H1 (cell line): ENCODE data around the gene POMT2. TPM values are rescaled to one million over a fixed set of nuclear protein-coding genes. Genes with fewer than 3 reads are reported as not detected.

Experiments
- CTCF ChIA-PET: fragments of 300-600 bp; sonication (Branson Sonifier 250); formaldehyde crosslinking; loops from one replicate; lab custom pipeline; 2021; ENCODE audit not compliant: partially characterized antibody; lab: Charles Lee
- POLR2A ChIA-PET: fragments of 300-600 bp; sonication (Branson Sonifier 250); formaldehyde crosslinking; loops from one replicate; lab custom pipeline; 2021; ENCODE audit warnings: inconsistent platforms; ENCODE audit not compliant: partially characterized antibody; lab: Charles Lee
- DNase-seq, 2 experiments: peaks; one replicate each; pipeline versions ENCODE4 v3.0.0 to v3.0.0-alpha.2; 2010 to 2022; ENCODE audit warnings: low spot score in 2 of 2, low read depth in 1 of 2, mixed read lengths in 1 of 2
- FAIRE-seq: peaks from 2 replicates; lab custom pipeline; 2011; peaks lifted over from hg19 to GRCh38; lab: Jason Lieb, UNC
- H2AFZ ChIP-seq: 2 replicates; pipeline ENCODE4 v1.8.1; 2012; ENCODE audit warnings: low read length, inconsistent platforms
- H2AK5ac ChIP-seq: 2 replicates; pipeline ENCODE4 v1.6.1; 2013; ENCODE audit warnings: low read depth, low read length
- H2BK120ac ChIP-seq: replicated peaks from 2 replicates; pipeline ENCODE3; 2013; ENCODE audit warnings: low read depth, low read length, inconsistent platforms
- H2BK12ac ChIP-seq: 2 replicates; pipeline ENCODE4 v1.6.1; 2013; ENCODE audit warnings: low read depth, low read length
- H2BK15ac ChIP-seq: 2 replicates; pipeline ENCODE4 v1.6.1; 2013; ENCODE audit warnings: low read length
- H2BK20ac ChIP-seq: 2 replicates; pipeline ENCODE4 v1.6.1; 2013; ENCODE audit warnings: low read length
- H2BK5ac ChIP-seq: 2 replicates; pipeline ENCODE4 v1.6.1; 2013; ENCODE audit warnings: low read depth, low read length
- H3K14ac ChIP-seq: 2 replicates; pipeline ENCODE4 v1.6.1; 2013; ENCODE audit warnings: inconsistent platforms; ENCODE audit not compliant: insufficient read length
- H3K18ac ChIP-seq: 2 replicates; pipeline ENCODE4 v1.6.1; 2013; ENCODE audit warnings: low read length; ENCODE audit errors: extremely low read depth
- H3K23ac ChIP-seq: 2 replicates; pipeline ENCODE4 v1.6.1; 2013; ENCODE audit warnings: inconsistent platforms; ENCODE audit not compliant: insufficient read length
- H3K23me2 ChIP-seq: 2 replicates; pipeline ENCODE4 v1.6.1; 2013; ENCODE audit warnings: low read depth, low read length
- H3K27ac ChIP-seq: 2 replicates; pipeline ENCODE4 v1.6.1; 2011; ENCODE audit warnings: low read depth, low read length, inconsistent platforms
- H3K27me3 ChIP-seq, 4 experiments: replicated peaks in 1 of 4; 1 replicate in 1 of 4; 2 replicates in 3 of 4; pipeline versions ENCODE4 v1.6.1 to v1.8.1; 2011 to 2013; ENCODE audit warnings: low read length in 3 of 4, mild to moderate bottlenecking in 3 of 4, inconsistent platforms in 2 of 4, mixed read lengths in 2 of 4, moderate library complexity in 1 of 4; ENCODE audit not compliant: control insufficient read depth in 3 of 4, insufficient read depth in 3 of 4; ENCODE audit errors: extremely low read depth in 1 of 4
- H3K36me3 ChIP-seq, 4 experiments: 2 replicates each; pipeline versions ENCODE4 v1.6.1 to v1.8.1; 2011 to 2013; ENCODE audit warnings: mild to moderate bottlenecking in 4 of 4, low read length in 3 of 4, moderate library complexity in 2 of 4, control low read depth in 1 of 4, inconsistent platforms in 1 of 4; ENCODE audit not compliant: insufficient read depth in 4 of 4, control insufficient read depth in 2 of 4
- H3K4ac ChIP-seq: replicated peaks from 2 replicates; pipeline ENCODE3; 2013; ENCODE audit warnings: low read length, low read depth, mixed read lengths, inconsistent platforms; ENCODE audit not compliant: insufficient read length
- H3K4me1 ChIP-seq, 4 experiments: replicated peaks in 1 of 4; 1 replicate in 1 of 4; 2 replicates in 3 of 4; pipeline versions ENCODE4 v1.6.1 to v1.8.1; 2011 to 2013; ENCODE audit warnings: low read length in 3 of 4, inconsistent platforms in 2 of 4, mixed read lengths in 1 of 4; ENCODE audit not compliant: insufficient read depth in 4 of 4, control insufficient read depth in 3 of 4
- H3K4me2 ChIP-seq, 2 experiments: 2 replicates each; pipeline versions ENCODE4 v1.6.1 to v1.8.1; 2011 to 2013; ENCODE audit warnings: low read depth in 2 of 2, low read length in 2 of 2, control low read depth in 1 of 2, inconsistent platforms in 1 of 2, mild to moderate bottlenecking in 1 of 2; ENCODE audit not compliant: insufficient read depth in 1 of 2
- H3K4me3 ChIP-seq, 4 experiments: fragments of 200-600, 300-600 bp in 1 of 4; sonication (generic), shearing (Covaris generic), sonication (Bioruptor Twin) in 1 of 4; 2 replicates each; pipeline versions ENCODE4 v1.5.1 to v1.8.1; 2011 to 2016; ENCODE audit warnings: low read length in 4 of 4, low read depth in 3 of 4, control low read depth in 2 of 4, inconsistent platforms in 2 of 4, mild to moderate bottlenecking in 2 of 4, mixed read lengths in 1 of 4, moderate library complexity in 1 of 4; ENCODE audit not compliant: insufficient read depth in 2 of 4; ENCODE audit errors: extremely low read depth in 1 of 4
- H3K56ac ChIP-seq: replicated peaks from 2 replicates; pipeline ENCODE3; 2013; ENCODE audit warnings: low read depth, mild to moderate bottlenecking, mixed read lengths, low read length, inconsistent platforms; ENCODE audit not compliant: insufficient read length
- H3K79me1 ChIP-seq: 2 replicates; pipeline ENCODE4 v1.6.1; 2013; ENCODE audit warnings: low read depth, low read length, control low read depth
- H3K79me2 ChIP-seq, 2 experiments: 2 replicates each; pipeline versions ENCODE4 v1.6.1 to v1.8.1; 2012 to 2013; ENCODE audit warnings: low read length in 2 of 2, mild to moderate bottlenecking in 2 of 2, inconsistent platforms in 1 of 2; ENCODE audit not compliant: insufficient read depth in 2 of 2, control insufficient read depth in 1 of 2
- H3K9ac ChIP-seq, 4 experiments: replicated peaks in 1 of 4; 1 replicate in 1 of 4; 2 replicates in 3 of 4; pipeline versions ENCODE4 v1.6.1 to v1.8.1; 2011 to 2013; ENCODE audit warnings: low read depth in 3 of 4, low read length in 3 of 4, control low read depth in 2 of 4, mild to moderate bottlenecking in 2 of 4, moderate library complexity in 2 of 4, inconsistent platforms in 1 of 4; ENCODE audit errors: extremely low read depth in 1 of 4
- H3K9me3 ChIP-seq, 2 experiments: 2 replicates each; pipeline versions ENCODE4 v1.6.1 to v1.8.1; 2012 to 2013; ENCODE audit warnings: mild to moderate bottlenecking in 2 of 2, moderate library complexity in 2 of 2, control low read depth in 1 of 2, inconsistent platforms in 1 of 2, low read depth in 1 of 2, low read length in 1 of 2, mixed read lengths in 1 of 2; ENCODE audit not compliant: insufficient read depth in 2 of 2
- H4K20me1 ChIP-seq, 2 experiments: replicated peaks in 1 of 2; 2 replicates each; pipeline versions ENCODE3 to v1.8.1; 2011 to 2013; ENCODE audit warnings: inconsistent platforms in 2 of 2, low read length in 2 of 2, mild to moderate bottlenecking in 1 of 2; ENCODE audit not compliant: insufficient read depth in 2 of 2, control insufficient read depth in 1 of 2
- H4K5ac ChIP-seq: 2 replicates; pipeline ENCODE4 v1.6.1; 2013; ENCODE audit warnings: low read length, low read depth, mixed read lengths, inconsistent platforms; ENCODE audit not compliant: insufficient read length
- H4K8ac ChIP-seq: 2 replicates; pipeline ENCODE4 v1.8.0; 2013; ENCODE audit warnings: mild to moderate bottlenecking, moderate library complexity, low read length, inconsistent platforms; ENCODE audit not compliant: insufficient read depth; ENCODE audit errors: extremely low read depth
- H4K91ac ChIP-seq: replicated peaks from 2 replicates; pipeline ENCODE3; 2013; ENCODE audit warnings: low read length, mixed read lengths, inconsistent platforms; ENCODE audit not compliant: insufficient read length
- CBX8 ChIP-seq: fragments of 300-800, 300-1000 bp; sonication (generic); IDR thresholded peaks from 2 replicates; pipeline ENCODE4 v1.7.1; 2016; ENCODE audit warnings: low read depth, low read length, borderline replicate concordance
- CREB1 ChIP-seq: IDR thresholded peaks from 2 replicates; pipeline ENCODE4 v1.6.1; 2012; ENCODE audit warnings: inconsistent platforms
- HDAC2 ChIP-seq, 2 experiments: fragments of 300-600 bp in 1 of 2; sonication (generic) in 1 of 2; IDR thresholded peaks; 2 replicates each; pipeline ENCODE4 v1.6.1; 2011 to 2012; ENCODE audit warnings: low read depth in 2 of 2, low read length in 2 of 2, mild to moderate bottlenecking in 2 of 2, moderate library complexity in 2 of 2, borderline replicate concordance in 1 of 2, inconsistent platforms in 1 of 2
- MAFK ChIP-seq: IDR thresholded peaks from 2 replicates; pipeline ENCODE4 v1.6.1; 2012; ENCODE audit warnings: low read depth, mild to moderate bottlenecking, improper control_type of control experiment, low read length
- NANOG ChIP-seq: IDR thresholded peaks from 2 replicates; pipeline ENCODE4 v1.6.1; 2011; ENCODE audit warnings: low read length, low read depth, mild to moderate bottlenecking, inconsistent platforms; ENCODE audit not compliant: insufficient read depth, poor library complexity, severe bottlenecking
- PHF8 ChIP-seq: fragments of 200-600 bp; sonication (generic); conservative IDR thresholded peaks from 2 replicates; pipeline ENCODE4 v1.7.1; 2012; ENCODE audit warnings: low read depth, mild to moderate bottlenecking, inconsistent platforms, low read length, moderate library complexity
- POLR2A ChIP-seq, 2 experiments: IDR thresholded peaks; 1 replicate in 1 of 2; 2 replicates in 1 of 2; pipeline ENCODE4 v1.6.1; 2011; ENCODE audit warnings: low read depth in 2 of 2, low read length in 2 of 2, mild to moderate bottlenecking in 2 of 2; ENCODE audit errors: control extremely low read depth in 1 of 2
- POLR2AphosphoS5 ChIP-seq: IDR thresholded peaks from 2 replicates; pipeline ENCODE4 v1.6.1; 2011; ENCODE audit warnings: low read depth, low read length
- POU5F1 ChIP-seq: IDR thresholded peaks from 2 replicates; pipeline ENCODE4 v1.6.1; 2011; ENCODE audit warnings: low read depth, mild to moderate bottlenecking, low read length, moderate library complexity
- RAD21 ChIP-seq, 2 experiments: IDR thresholded peaks in 1 of 2; conservative IDR thresholded peaks in 1 of 2; 2 replicates each; pipeline ENCODE4 v1.6.1; 2011; ENCODE audit warnings: low read depth in 2 of 2, low read length in 2 of 2, improper control_type of control experiment in 1 of 2, inconsistent platforms in 1 of 2, mild to moderate bottlenecking in 1 of 2, moderate library complexity in 1 of 2
- SP4 ChIP-seq: IDR thresholded peaks from 2 replicates; pipeline ENCODE4 v1.6.1; 2012; ENCODE audit warnings: low read length, inconsistent platforms
- TCF12 ChIP-seq: IDR thresholded peaks from 2 replicates; pipeline ENCODE4 v1.6.1; 2011; ENCODE audit warnings: low read depth, mild to moderate bottlenecking, low read length
- ZNF274 ChIP-seq: IDR thresholded peaks from 2 replicates; pipeline ENCODE4 v1.7.0; 2012; ENCODE audit warnings: low read length, borderline replicate concordance; ENCODE audit errors: extremely low read depth
- WGBS, 2 experiments: shearing (Covaris generic) in 1 of 2; methylation state at CpG; one replicate each; pipeline versions ENCODE4 v1.1.6 to v1.1.7; 2013 to 2015; ENCODE audit warnings: low lambda C conversion rate in 2 of 2, mixed read lengths in 2 of 2, inconsistent platforms in 1 of 2, low coverage in 1 of 2, missing lambda C conversion rate in 1 of 2; ENCODE audit not compliant: insufficient replicate concordance in 2 of 2, insufficient coverage in 1 of 2, insufficient read length in 1 of 2; ENCODE audit errors: extremely low coverage in 1 of 2, missing lambda C conversion rate in 1 of 2; 5-methylcytosine and 5-hydroxymethylcytosine counted together
- polyA plus RNA-seq, 7 experiments: library from polyadenylated mRNA; depleted of rRNA in 3 of 7; stranded (reverse) in 5 of 7; unstranded in 2 of 7; fragments of >200 nt in 5 of 7; fragments of 200-250 nt in 2 of 7; gene quantifications; 1 replicate in 5 of 7; 2 replicates in 1 of 7; 4 replicates in 1 of 7; pipeline versions ENCODE4 v1.2.1 to v1.2.3, GENCODE V29; 2011 to 2013; ENCODE audit warnings: missing spikeins in 2 of 7, mixed read lengths in 2 of 7
- total RNA-seq: library from RNA; stranded (reverse); fragmentation: NEBNext Ultra II Directional; extraction: Animal tissue kit (Norgen Biotek cat#: 25700); gene quantifications from 2 replicates; pipeline ENCODE4 v1.2.1, GENCODE V29; 2021

The POMT2 gene
- total and polyA plus RNA-seq, 2 of the 8 experiments (the other 6 are each of a cell fraction or from before 2014, with no cell fraction given): 20.8 to 44.9 TPM

- FAIRE-seq: no peak
Observed at GRCh38 chr14:77353469-77354141, 32.9 kb upstream of the POMT2 start.

More at GRCh38 chr14:77353469-77354141, 32.9 kb upstream of the POMT2 start:
- Histone ChIP-seq H3K4me1 (no peaks in the 10 kb centered on the region), H3K18ac (no peak overlapping the region), H4K91ac (no peak overlapping the region), H3K79me1 (no peaks in the 10 kb centered on the region; the same call in 1 of the 2 replicates), H3K23ac (peak overlapping the region; percentile 27), H3K36me3 (no peaks in the 10 kb centered on the region), H3K9ac (no peak overlapping the region), H2AK5ac (no peak overlapping the region), H3K14ac (no peak overlapping the region), H4K20me1 (no peaks in the 10 kb centered on the region), H2AFZ (no peak overlapping the region), H3K4me2 (no peak overlapping the region), H3K4me3 (no peak overlapping the region), H2BK120ac (no peak overlapping the region), H4K5ac (no peak overlapping the region), H3K27me3 (no peaks in the 10 kb centered on the region), H2BK5ac (no peak overlapping the region), H2BK12ac (no peak overlapping the region), H2BK15ac (no peak overlapping the region), H3K4ac (no peak overlapping the region), H4K8ac (no peak overlapping the region), H3K23me2 (no peaks in the 10 kb centered on the region), H3K56ac (no peak overlapping the region), H2BK20ac (no peak overlapping the region), H3K27ac (no peak overlapping the region), H3K9me3 (no peaks in the 10 kb centered on the region), H3K79me2 (no peaks in the 10 kb centered on the region)
- no peak for DNase-seq
- no peak for TF ChIP-seq POLR2AphosphoS5
- no peak for TF ChIP-seq CBX8
- no peak for TF ChIP-seq ZNF274
- no peak for TF ChIP-seq POLR2A (IDR thresholded peaks at IDR 0.05; ENCODE audit: control extremely low read depth in 1 of 2, low read depth in 2 of 2, low read length in 2 of 2)
- no peak for TF ChIP-seq MAFK
- no peak for TF ChIP-seq CREB1
- no peak for TF ChIP-seq POU5F1
- no peak for TF ChIP-seq PHF8
- TF ChIP-seq HDAC2 (IDR thresholded peaks at IDR 0.05; ENCODE audit: borderline replicate concordance in 1 of 2, low read depth in 2 of 2, low read length in 2 of 2): no peak
- TF ChIP-seq TCF12: no peak
- no peak for TF ChIP-seq SP4
- TF ChIP-seq RAD21 (IDR thresholded peaks at IDR 0.05 in 1 of 2, conservative IDR thresholded peaks at IDR 0.05 in 1 of 2; ENCODE audit: low read depth in 2 of 2, low read length in 2 of 2): no peak
- TF ChIP-seq NANOG: no peak
- ChIA-PET CTCF (interaction anchor here (0.7 to 1.3 kb wide), 2 partner anchors 12 to 38 kb away, joined by 3 to 5 read pairs; no protein-coding TSS in a partner anchor), POLR2A (interaction anchor here (1.0 kb wide), 1 partner anchor 11 kb away, joined by 4 read pairs; no protein-coding TSS in a partner anchor)
- 87% methylated on average over 3 of the region's 5 CpGs; no CpG with 5 or more reads in 1 of the 2 experiments for WGBS, 2 experiments
